ENCODE results near the gene COL16A1.

- TF ChIP-seq, protein P1, sequence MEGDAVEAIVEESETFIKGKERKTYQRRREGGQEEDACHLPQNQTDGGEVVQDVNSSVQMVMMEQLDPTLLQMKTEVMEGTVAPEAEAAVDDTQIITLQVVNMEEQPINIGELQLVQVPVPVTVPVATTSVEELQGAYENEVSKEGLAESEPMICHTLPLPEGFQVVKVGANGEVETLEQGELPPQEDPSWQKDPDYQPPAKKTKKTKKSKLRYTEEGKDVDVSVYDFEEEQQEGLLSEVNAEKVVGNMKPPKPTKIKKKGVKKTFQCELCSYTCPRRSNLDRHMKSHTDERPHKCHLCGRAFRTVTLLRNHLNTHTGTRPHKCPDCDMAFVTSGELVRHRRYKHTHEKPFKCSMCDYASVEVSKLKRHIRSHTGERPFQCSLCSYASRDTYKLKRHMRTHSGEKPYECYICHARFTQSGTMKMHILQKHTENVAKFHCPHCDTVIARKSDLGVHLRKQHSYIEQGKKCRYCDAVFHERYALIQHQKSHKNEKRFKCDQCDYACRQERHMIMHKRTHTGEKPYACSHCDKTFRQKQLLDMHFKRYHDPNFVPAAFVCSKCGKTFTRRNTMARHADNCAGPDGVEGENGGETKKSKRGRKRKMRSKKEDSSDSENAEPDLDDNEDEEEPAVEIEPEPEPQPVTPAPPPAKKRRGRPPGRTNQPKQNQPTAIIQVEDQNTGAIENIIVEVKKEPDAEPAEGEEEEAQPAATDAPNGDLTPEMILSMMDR (IDR thresholded peaks at IDR 0.05): peak in 2 of 3 donors; percentile 12 to 48
- no peak for TF ChIP-seq POLR2A (IDR thresholded peaks at IDR 0.05)
These were observed 1.5 kb upstream of the COL16A1 start for GRCh38 chr1:31705080-31705866.

Data from ovary (tissue), 3 donors.